Colonic mucosa (tissue), 4 donors: ENCODE data around the gene PLK2. TPM values are rescaled to one million over a fixed set of nuclear protein-coding genes. Genes with fewer than 3 reads are reported as not detected.

ENCODE experiments used
- DNase-seq: peaks from one replicate; pipeline ENCODE4 v3.0.0-alpha.2; 2020
- H3K27ac ChIP-seq: fragments of 200-600 bp; one replicate; pipeline ENCODE4 v1.8.0; 2021
- H3K27me3 ChIP-seq: fragments of 200-600 bp; one replicate; pipeline ENCODE4 v1.8.0; 2021
- H3K36me3 ChIP-seq: fragments of 200-600 bp; one replicate; pipeline ENCODE4 v1.8.0; 2021
- H3K4me1 ChIP-seq: fragments of 200-600 bp; one replicate; pipeline ENCODE4 v1.8.0; 2021; ENCODE audit warnings: mild to moderate bottlenecking
- H3K4me3 ChIP-seq: fragments of 200-600 bp; one replicate; pipeline ENCODE4 v1.8.0; 2021
- H3K9ac ChIP-seq, 2 donors: one replicate each; pipeline ENCODE4 v1.7.0; 2013; ENCODE audit warnings: control low read depth in 2 of 2, low read depth in 2 of 2, low read length in 2 of 2
- H3K9me3 ChIP-seq: fragments of 200-600 bp; one replicate; pipeline ENCODE4 v1.8.0; 2021
- CTCF ChIP-seq: fragments of 200-600 bp; IDR thresholded peaks from one replicate; pipeline ENCODE4 v1.8.0; 2022; ENCODE audit warnings: antibody characterized with exemption, mild to moderate bottlenecking
- intact Hi-C: fragments of 100-400 bp; cut with DNase I; formaldehyde crosslinking; loops from one replicate; pipeline ENCODE4 v1.14.1; 2022
- total RNA-seq, 2 donors: library from RNA; stranded (reverse); fragmentation: NEBNext Ultra II Directional in 1 of 2; extraction: Animal tissue kit (Norgen Biotek cat#: 25700) in 1 of 2; gene quantifications; one replicate each; pipeline ENCODE4 v1.2.1, GENCODE V29; 2021
- donor health status: healthy.
- donor health status: DM: no; HTN: no; CAD: no.
- donor health status: DM: no; HTN: no; CAD: no.

PLK2 gene
- total RNA-seq, 2 donors from 2014 or later, result 21.8 to 28.3 TPM

DNA sequence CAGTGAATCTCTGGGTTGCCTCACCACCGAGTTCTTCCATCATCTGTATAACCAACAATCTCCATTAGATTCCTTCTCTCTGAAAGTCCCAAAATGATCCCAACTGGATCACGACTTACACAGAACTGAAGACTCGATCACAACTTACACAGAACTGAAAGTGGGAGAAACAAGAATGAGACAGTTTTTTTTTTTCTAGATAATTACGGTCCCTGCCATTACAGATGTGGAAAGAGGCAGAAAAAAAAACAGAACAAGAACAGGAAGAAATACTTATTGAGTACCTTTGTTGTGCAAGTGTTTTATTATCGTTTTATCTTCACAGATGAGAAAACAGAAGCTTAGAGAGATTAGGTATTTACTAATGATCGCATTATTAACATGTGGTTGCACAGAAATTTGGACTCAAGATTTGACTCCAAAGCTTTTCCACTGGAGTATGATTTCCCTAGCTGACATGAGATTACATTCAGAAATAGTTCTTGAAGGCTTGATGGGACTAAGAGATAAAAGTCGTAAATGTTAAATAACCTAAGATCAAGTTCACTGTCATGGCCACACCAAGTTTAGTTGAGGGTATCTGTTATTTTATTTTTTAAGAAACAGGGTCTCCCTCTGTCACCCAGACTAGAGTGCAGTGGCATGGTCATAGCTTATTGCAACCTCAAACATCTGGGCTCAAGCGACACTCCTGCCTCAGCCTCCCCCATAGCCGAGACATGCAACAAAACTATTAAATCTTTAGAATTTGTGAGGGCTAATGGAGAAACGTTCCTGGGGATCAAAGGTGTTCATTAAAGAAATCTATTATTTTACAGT, 8.9 kb downstream of the PLK2 start:
- H3K4me1 ChIP-seq, result no peaks in the 10 kb centered on the region

GRCh38 chr5:58450018-58450417, 9.9 kb downstream of the PLK2 start:
- Histone ChIP-seq H3K27me3 (no peaks in the 10 kb centered on the region), H3K36me3 (no peaks in the 10 kb centered on the region), H3K9me3 (no peaks in the 10 kb centered on the region), H3K4me3 (no peak overlapping the region), H3K9ac (no peak overlapping the region), H3K27ac (no peak overlapping the region), H3K4me1 (no peaks in the 10 kb centered on the region)
- no peak for DNase-seq
- TF ChIP-seq CTCF, result no peak
- intact Hi-C loops, result loop anchor here (10.0 kb wide), 1 partner anchor 375 kb away; no protein-coding TSS in a partner anchor

More for the DNA sequence above, 8.9 kb downstream of the PLK2 start:
- Histone ChIP-seq H3K27me3 (no peaks in the 10 kb centered on the region), H3K36me3 (no peaks in the 10 kb centered on the region), H3K27ac (no peak overlapping the region), H3K9me3 (no peaks in the 10 kb centered on the region), H3K9ac (no peak overlapping the region), H3K4me3 (no peak overlapping the region)
- DNase-seq, result no peak
- TF ChIP-seq CTCF, result no peak
- intact Hi-C loops, result loop anchor here (10.0 kb wide), 1 partner anchor 376 kb away; no protein-coding TSS in a partner anchor

DNA sequence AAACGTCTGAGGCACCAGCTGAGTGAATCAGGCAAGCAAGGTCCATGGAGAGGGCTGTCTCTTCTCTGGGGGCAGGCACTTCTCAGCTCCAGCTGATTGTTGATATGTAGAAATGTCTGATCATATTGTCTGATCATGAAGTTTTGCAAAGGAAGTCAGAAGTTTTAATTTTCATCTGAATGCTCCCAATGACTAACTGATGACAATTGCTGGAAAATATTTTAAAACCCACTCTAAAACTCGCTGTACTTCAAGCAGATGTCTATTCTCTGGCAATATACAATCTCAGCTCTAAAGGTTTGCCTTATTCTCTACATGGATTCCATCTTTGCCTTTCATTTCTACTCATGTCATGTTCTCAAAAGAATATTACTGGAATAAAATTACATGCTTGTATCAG, 12.7 kb downstream of the PLK2 start:
- Histone ChIP-seq H3K27me3 (no peaks in the 10 kb centered on the region), H3K4me3 (no peak overlapping the region), H3K9ac (no peak overlapping the region), H3K36me3 (no peaks in the 10 kb centered on the region), H3K4me1 (no peaks in the 10 kb centered on the region), H3K9me3 (no peaks in the 10 kb centered on the region), H3K27ac (no peak overlapping the region)
- no peak for DNase-seq
- TF ChIP-seq CTCF, result no peak
- intact Hi-C loops, result no loop called here

DNA sequence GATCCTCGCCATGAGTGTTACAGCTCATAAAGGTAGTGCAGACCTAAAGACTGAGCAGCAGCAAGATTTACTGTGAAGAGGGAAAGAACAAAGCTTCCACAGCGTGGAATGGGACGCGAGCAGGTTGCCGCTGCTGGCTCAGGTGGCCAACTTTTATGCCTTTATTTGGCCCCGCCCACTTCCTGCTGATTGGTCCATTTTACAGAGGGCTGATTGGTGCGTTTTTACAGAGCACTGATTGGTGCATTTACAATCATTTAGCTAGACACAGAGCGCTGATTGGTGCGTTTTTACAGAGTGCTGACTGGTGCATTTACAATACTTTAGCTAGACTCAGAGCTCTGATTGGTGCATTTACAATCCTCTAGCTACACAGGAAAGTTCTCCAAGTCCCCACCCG, 13.9 kb downstream of the PLK2 start:
- H3K9ac ChIP-seq, result no peak overlapping the region
- no peaks in the 10 kb centered on the region for H3K4me1 ChIP-seq
- intact Hi-C loops, result no loop called here
- no peaks in the 10 kb centered on the region for H3K27me3 ChIP-seq
- no peaks in the 10 kb centered on the region for H3K36me3 ChIP-seq
- no peak overlapping the region for H3K27ac ChIP-seq
- DNase-seq, result no peak
- TF ChIP-seq CTCF, result no peak
- H3K4me3 ChIP-seq, result no peak overlapping the region
- H3K9me3 ChIP-seq, result no peaks in the 10 kb centered on the region

DNA sequence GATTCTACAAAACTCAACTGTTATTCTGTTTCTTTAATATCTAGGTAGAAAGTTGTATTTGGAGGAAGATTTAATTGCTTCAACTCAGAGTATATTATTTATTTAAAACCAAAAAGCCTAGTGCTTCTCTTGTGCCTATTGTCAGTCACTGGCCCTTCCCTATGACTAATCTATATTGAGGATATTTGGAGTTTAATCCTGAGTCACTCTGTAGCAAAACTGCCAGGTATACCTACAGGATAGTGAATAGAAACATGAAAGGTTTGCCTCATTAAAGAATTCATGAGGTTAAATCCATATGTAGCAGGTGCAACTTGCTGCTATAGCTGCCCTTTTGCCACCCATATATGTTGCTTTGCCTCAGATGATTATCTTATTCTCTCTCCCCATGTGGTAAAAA, 15.1 kb downstream of the PLK2 start:
- no peaks in the 10 kb centered on the region for H3K36me3 ChIP-seq
- H3K9ac ChIP-seq, result no peak overlapping the region
- intact Hi-C loops, result no loop called here
- no peak overlapping the region for H3K27ac ChIP-seq
- TF ChIP-seq CTCF, result no peak
- H3K4me1 ChIP-seq, result no peaks in the 10 kb centered on the region
- no peak for DNase-seq
- H3K4me3 ChIP-seq, result no peak overlapping the region
- no peaks in the 10 kb centered on the region for H3K9me3 ChIP-seq
- H3K27me3 ChIP-seq, result no peaks in the 10 kb centered on the region
